B cell (primary cell): ENCODE results near the gene WWP2. TPM values are rescaled to one million over a fixed set of nuclear protein-coding genes. Genes with fewer than 3 reads are reported as not detected.

Experiments used
- ATAC-seq: fragments of 200-7000 bp; cut with Tn5 transposase; one replicate; pipeline ENCODE4 v1.10.0; 2021; ENCODE audit warnings: low read depth, mild to moderate bottlenecking, moderate number of reproducible peaks, moderate library complexity
- CTCF ChIA-PET: fragments of 350-600 bp; sonication (Branson Sonifier 250); formaldehyde crosslinking; loops from one replicate; lab custom pipeline; 2021; ENCODE audit warnings: antibody characterized with exemption, inconsistent platforms; lab: Charles Lee
- POLR2A ChIA-PET: fragments of 350-600 bp; sonication (Branson Sonifier 250); formaldehyde crosslinking; loops from one replicate; lab custom pipeline; 2021; ENCODE audit warnings: antibody characterized with exemption; lab: Charles Lee
- DNase-seq: peaks from one replicate; pipeline ENCODE4 v3.0.0; 2013
- H2AFZ ChIP-seq: 2 replicates; pipeline ENCODE4 v1.6.1; 2012; ENCODE audit warnings: mild to moderate bottlenecking, low read depth, low read length; ENCODE audit not compliant: insufficient read depth, poor library complexity, severe bottlenecking
- H3K27ac ChIP-seq, 2 donors: 1 replicate in 1 of 2; 2 replicates in 1 of 2; pipeline ENCODE4 v1.5.1; 2012 to 2013; ENCODE audit warnings: low read length in 2 of 2, mild to moderate bottlenecking in 2 of 2, moderate library complexity in 1 of 2
- H3K27me3 ChIP-seq, 4 experiments: fragments of 200-600 bp in 1 of 4; sonication (generic) in 1 of 4; replicated peaks in 1 of 4; 1 replicate in 2 of 4; 2 replicates in 2 of 4; pipeline versions ENCODE4 v1.6.1 to v1.7.0; 2013 to 2016; ENCODE audit warnings: low read length in 3 of 4, mild to moderate bottlenecking in 2 of 4, mixed read lengths in 1 of 4, moderate library complexity in 1 of 4; ENCODE audit not compliant: insufficient read depth in 4 of 4, control insufficient read depth in 3 of 4; ENCODE audit errors: control extremely low read depth in 1 of 4
- H3K36me3 ChIP-seq, 2 experiments: replicated peaks in 1 of 2; 1 replicate in 1 of 2; 2 replicates in 1 of 2; pipeline versions ENCODE4 v1.6.1 to v1.7.1; 2013; ENCODE audit warnings: low read length in 1 of 2; ENCODE audit not compliant: insufficient read depth in 2 of 2, control insufficient read depth in 1 of 2; ENCODE audit errors: control extremely low read depth in 1 of 2, extremely low read depth in 1 of 2
- H3K4me1 ChIP-seq, 2 donors: fragments of 200-600 bp in 1 of 2; sonication (generic) in 1 of 2; 1 replicate in 1 of 2; 2 replicates in 1 of 2; pipeline versions ENCODE4 v1.5.1 to v1.6.1; 2013 to 2017; ENCODE audit warnings: low read length in 2 of 2; ENCODE audit not compliant: control insufficient read depth in 2 of 2, insufficient read depth in 2 of 2
- H3K4me2 ChIP-seq: replicated peaks from 2 replicates; pipeline ENCODE3; 2012; ENCODE audit warnings: mild to moderate bottlenecking, low read depth, low read length; ENCODE audit not compliant: poor library complexity, severe bottlenecking
- H3K4me3 ChIP-seq, 5 experiments: fragments of 200-600 bp in 1 of 5; sonication (generic) in 1 of 5; 1 replicate in 3 of 5; 2 replicates in 2 of 5; pipeline versions ENCODE4 v1.5.1 to v1.7.0; 2011 to 2016; ENCODE audit warnings: low read length in 4 of 5, mild to moderate bottlenecking in 4 of 5, low read depth in 2 of 5, control low read depth in 1 of 5, moderate library complexity in 1 of 5; ENCODE audit not compliant: insufficient read depth in 1 of 5; ENCODE audit errors: control extremely low read depth in 1 of 5, extremely low read depth in 1 of 5
- H3K79me2 ChIP-seq: fragments of 200-600 bp; sonication (generic); one replicate; pipeline ENCODE4 v1.6.0; 2016; ENCODE audit warnings: low read length; ENCODE audit not compliant: control insufficient read depth, insufficient read depth
- H3K9ac ChIP-seq: fragments of 200-600 bp; sonication (generic); 2 replicates; pipeline ENCODE4 v1.6.1; 2017; ENCODE audit warnings: mild to moderate bottlenecking, low read length, moderate library complexity
- H3K9me3 ChIP-seq, 3 donors: one replicate each; pipeline versions ENCODE4 v1.6.1 to v1.7.1; 2013; ENCODE audit warnings: low read length in 2 of 3; ENCODE audit not compliant: control insufficient read depth in 2 of 3, insufficient read depth in 1 of 3; ENCODE audit errors: control extremely low read depth in 1 of 3
- H4K20me1 ChIP-seq: 2 replicates; pipeline ENCODE4 v1.6.0; 2012; ENCODE audit warnings: mild to moderate bottlenecking, low read length; ENCODE audit not compliant: insufficient read depth, control insufficient read depth, poor library complexity, severe bottlenecking
- H3K27ac Mint-ChIP-seq: one replicate; pipeline ENCODE4 v1.8.0; 2021; ENCODE audit warnings: mixed read lengths
- H3K27me3 Mint-ChIP-seq: one replicate; pipeline ENCODE4 v1.8.0; 2021; ENCODE audit warnings: mixed read lengths
- H3K4me1 Mint-ChIP-seq: one replicate; pipeline ENCODE4 v1.8.0; 2021; ENCODE audit warnings: mixed read lengths
- H3K4me3 Mint-ChIP-seq: one replicate; pipeline ENCODE4 v1.8.0; 2021; ENCODE audit warnings: mixed read lengths
- H3K9me3 Mint-ChIP-seq: one replicate; pipeline ENCODE4 v1.8.0; 2022; ENCODE audit warnings: mixed read lengths; ENCODE audit not compliant: insufficient read depth
- EZH2 ChIP-seq: IDR thresholded peaks from 2 replicates; pipeline ENCODE4 v1.6.1; 2012; ENCODE audit warnings: borderline replicate concordance, low read depth, mild to moderate bottlenecking, moderate library complexity, low read length; ENCODE audit not compliant: insufficient read depth, poor library complexity, severe bottlenecking
- WGBS: methylation state at CpG from one replicate; pipeline ENCODE4 v1.1.5; 2013; ENCODE audit warnings: missing lambda C conversion rate; ENCODE audit not compliant: insufficient coverage; 5-methylcytosine and 5-hydroxymethylcytosine counted together
- intact Hi-C: fragments of 100-400 bp; cut with micrococcal nuclease; formaldehyde crosslinking; loops from one replicate; pipeline ENCODE4 v1.10.0; 2022
- polyA plus RNA-seq: library from polyadenylated mRNA; depleted of rRNA; stranded (reverse); fragments of >200 nt; gene quantifications from 2 replicates; pipeline ENCODE4 v1.2.3, GENCODE V29; 2012
- total RNA-seq, 2 donors: library from RNA; stranded (reverse); fragments of 120-200 nt in 1 of 2; gene quantifications; 1 replicate in 1 of 2; 2 replicates in 1 of 2; pipeline versions ENCODE4 v1.2.3 to v1.2.4, GENCODE V29; 2013 to 2022
- TF ChIP-seq, protein P1 (sequence below): fragments of 200-600 bp; IDR thresholded peaks from one replicate; pipeline ENCODE4 v1.8.0; 2022; ENCODE audit warnings: antibody characterized with exemption, mild to moderate bottlenecking

Gene WWP2
- total and polyA plus RNA-seq, 2 donors (not counting 1 experiment from before 2014, with no cell fraction given) = 33.4 to 105 TPM

- H3K9ac ChIP-seq = no peak overlapping the region
- H3K36me3 ChIP-seq = peaks cover 0 to 56% of the 10 kb centered on the region in 2 experiments
- DNase-seq = no peak
- 96% methylated on average over 28 of the region's 28 CpGs for WGBS
- ATAC-seq = no peak
- H3K4me3 Mint-ChIP-seq = no peak overlapping the region
- H3K27me3 ChIP-seq = no peaks in the 10 kb centered on the region
- no peaks in the 10 kb centered on the region for H3K9me3 Mint-ChIP-seq
- no peak overlapping the region for H3K27ac Mint-ChIP-seq
- H3K9me3 ChIP-seq = no peaks in the 10 kb centered on the region
- no peak for TF ChIP-seq EZH2
- TF ChIP-seq, protein P1, sequence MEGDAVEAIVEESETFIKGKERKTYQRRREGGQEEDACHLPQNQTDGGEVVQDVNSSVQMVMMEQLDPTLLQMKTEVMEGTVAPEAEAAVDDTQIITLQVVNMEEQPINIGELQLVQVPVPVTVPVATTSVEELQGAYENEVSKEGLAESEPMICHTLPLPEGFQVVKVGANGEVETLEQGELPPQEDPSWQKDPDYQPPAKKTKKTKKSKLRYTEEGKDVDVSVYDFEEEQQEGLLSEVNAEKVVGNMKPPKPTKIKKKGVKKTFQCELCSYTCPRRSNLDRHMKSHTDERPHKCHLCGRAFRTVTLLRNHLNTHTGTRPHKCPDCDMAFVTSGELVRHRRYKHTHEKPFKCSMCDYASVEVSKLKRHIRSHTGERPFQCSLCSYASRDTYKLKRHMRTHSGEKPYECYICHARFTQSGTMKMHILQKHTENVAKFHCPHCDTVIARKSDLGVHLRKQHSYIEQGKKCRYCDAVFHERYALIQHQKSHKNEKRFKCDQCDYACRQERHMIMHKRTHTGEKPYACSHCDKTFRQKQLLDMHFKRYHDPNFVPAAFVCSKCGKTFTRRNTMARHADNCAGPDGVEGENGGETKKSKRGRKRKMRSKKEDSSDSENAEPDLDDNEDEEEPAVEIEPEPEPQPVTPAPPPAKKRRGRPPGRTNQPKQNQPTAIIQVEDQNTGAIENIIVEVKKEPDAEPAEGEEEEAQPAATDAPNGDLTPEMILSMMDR = no peak
- no peaks in the 10 kb centered on the region for H3K4me1 ChIP-seq
- H3K4me2 ChIP-seq = no peak overlapping the region
- no peak overlapping the region for H2AFZ ChIP-seq
- no peak overlapping the region for H3K27ac ChIP-seq
- H3K79me2 ChIP-seq = no peaks in the 10 kb centered on the region
- POLR2A ChIA-PET = no interaction called here
- H3K27me3 Mint-ChIP-seq = no peaks in the 10 kb centered on the region
- no peak overlapping the region for H3K4me3 ChIP-seq
- H3K4me1 Mint-ChIP-seq = no peaks in the 10 kb centered on the region
- H4K20me1 ChIP-seq = no peaks in the 10 kb centered on the region
- CTCF ChIA-PET = interaction anchor here (0.8 to 1.4 kb wide), 2 partner anchors 11 to 13 kb away, joined by 3 to 4 read pairs; no protein-coding TSS in a partner anchor
- intact Hi-C loops = no loop called here
These were observed 179.3 kb downstream of the WWP2 start for GRCh38 chr16:69941251-69942098.

DNA sequence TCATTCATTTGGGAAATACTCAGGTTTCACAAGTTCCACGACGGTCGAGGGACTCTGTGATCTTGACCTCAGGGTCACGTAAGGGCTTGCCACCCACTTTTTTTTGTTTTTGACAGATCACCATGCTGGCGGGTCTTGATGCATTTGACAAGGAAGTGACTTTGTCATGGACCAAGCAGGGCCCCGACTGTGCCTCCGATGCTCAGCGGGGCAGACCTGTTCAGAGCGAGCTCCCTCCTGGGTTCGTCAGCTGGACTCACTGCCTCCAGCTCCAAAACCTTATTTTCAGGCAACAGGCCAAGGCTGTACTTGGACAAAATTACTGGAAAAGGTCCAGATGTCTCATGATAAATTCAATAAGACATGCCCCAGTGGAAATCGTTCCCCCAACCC is 180.0 kb downstream of the WWP2 start:
- intact Hi-C loops = no loop called here
- H3K4me3 Mint-ChIP-seq = no peak overlapping the region
- no peaks in the 10 kb centered on the region for H3K27me3 Mint-ChIP-seq
- Histone ChIP-seq H2AFZ (no peak overlapping the region), H3K4me1 (no peaks in the 10 kb centered on the region), H3K9ac (no peak overlapping the region), H3K9me3 (no peaks in the 10 kb centered on the region), H3K79me2 (no peaks in the 10 kb centered on the region), H3K36me3 (peaks cover 0 to 50% of the 10 kb centered on the region in 2 experiments), H4K20me1 (no peaks in the 10 kb centered on the region), H3K27ac (no peak overlapping the region), H3K4me3 (no peak overlapping the region), H3K4me2 (no peak overlapping the region), H3K27me3 (no peaks in the 10 kb centered on the region)
- ATAC-seq = no peak
- ChIA-PET POLR2A (no interaction called here), CTCF (no interaction called here)
- no peak overlapping the region for H3K27ac Mint-ChIP-seq
- 95% methylated on average over 11 of the region's 11 CpGs for WGBS
- no peak for DNase-seq
- no peak for TF ChIP-seq EZH2
- TF ChIP-seq, protein P1 = no peak
- no peaks in the 10 kb centered on the region for H3K4me1 Mint-ChIP-seq
- no peaks in the 10 kb centered on the region for H3K9me3 Mint-ChIP-seq
